ENCODE results near the gene COL12A1. TPM values are rescaled to one million over a fixed set of nuclear protein-coding genes. Genes with fewer than 3 reads are reported as not detected.

Gene COL12A1
- total and polyA plus RNA-seq, 8 donors: 23.1 to 74.3 (median 31.5) TPM

GRCh38 chr6:75244063-75244584 is 38.3 kb upstream of the COL12A1 start:
- intact Hi-C loops (cut with DNase I): no loop called here
- Histone ChIP-seq H3K4me3 (peak overlapping the region; percentile 70 to 73), H3K4me1 (peaks cover 8 to 25% of the 10 kb centered on the region in 2 donors), H3K9me3 (no peaks in the 10 kb centered on the region), H3K27ac (peak overlapping the region; percentile 93), H3K27me3 (no peaks in the 10 kb centered on the region), H3K36me3 (peaks cover 0 to 21% of the 10 kb centered on the region in 2 donors)
- TF ChIP-seq CTCF (IDR thresholded peaks at IDR 0.05): no peak
- ATAC-seq (peak; percentile 36), DNase-seq (no peak)

- intact Hi-C loops (cut with DNase I): no loop called here
- no peaks in the 10 kb centered on the region for H3K27me3 ChIP-seq
- no peak for TF ChIP-seq CTCF (IDR thresholded peaks at IDR 0.05)
- H3K9me3 ChIP-seq: no peaks in the 10 kb centered on the region
- H3K27ac ChIP-seq: peak within 1 kb of the TSS; percentile 93
- peak within 1 kb of the TSS; percentile 70 to 73 for H3K4me3 ChIP-seq
- ATAC-seq (peak; percentile 99), DNase-seq (peak; percentile 89 to 96 (median 92))
- peaks cover 0 to 27% of the 10 kb centered on the region in 2 donors for H3K36me3 ChIP-seq
- peaks cover 8 to 25% of the 10 kb centered on the region in 2 donors for H3K4me1 ChIP-seq
These were observed 37.6 kb upstream of the COL12A1 start, which contains the start of gene COX7A2 for GRCh38 chr6:75243333-75244062. Gene COX7A2 (minus strand): TSS chr6:75243801. CDS start chr6:75243734, 67 bp downstream.

GRCh38 chr6:75236630-75237029 is 30.8 kb upstream of the COL12A1 start:
- no peaks in the 10 kb centered on the region for H3K9me3 ChIP-seq
- H3K36me3 ChIP-seq: peaks cover 0 to 55% of the 10 kb centered on the region in 2 donors
- TF ChIP-seq CTCF (IDR thresholded peaks at IDR 0.05): no peak
- no peak overlapping the region for H3K27ac ChIP-seq
- H3K4me1 ChIP-seq: peaks cover 0 to 12% of the 10 kb centered on the region in 2 donors
- no peak overlapping the region for H3K4me3 ChIP-seq
- intact Hi-C loops (cut with DNase I): no loop called here
- DNase-seq (no peak), ATAC-seq (no peak)
- H3K27me3 ChIP-seq: no peaks in the 10 kb centered on the region

- no peak for TF ChIP-seq CTCF (IDR thresholded peaks at IDR 0.05)
- no peaks in the 10 kb centered on the region for H3K4me1 ChIP-seq
- H3K27ac ChIP-seq: no peak overlapping the region
- H3K36me3 ChIP-seq: peaks cover 0 to 46% of the 10 kb centered on the region in 2 donors
- DNase-seq: no peak
- no peaks in the 10 kb centered on the region for H3K9me3 ChIP-seq
- no peak overlapping the region for H3K4me3 ChIP-seq
- no peak for ATAC-seq
- H3K27me3 ChIP-seq: no peaks in the 10 kb centered on the region
- intact Hi-C loops (cut with DNase I): no loop called here
These were observed 29.4 kb upstream of the COL12A1 start for GRCh38 chr6:75235271-75235670.

GRCh38 chr6:75234126-75234865 is 28.4 kb upstream of the COL12A1 start:
- no peaks in the 10 kb centered on the region for H3K27me3 ChIP-seq
- peaks cover 0 to 36% of the 10 kb centered on the region in 2 donors for H3K36me3 ChIP-seq
- ATAC-seq: no peak
- TF ChIP-seq CTCF (IDR thresholded peaks at IDR 0.05): no peak
- intact Hi-C loops (cut with DNase I): no loop called here
- no peak overlapping the region for H3K27ac ChIP-seq
- H3K9me3 ChIP-seq: no peaks in the 10 kb centered on the region
- H3K4me1 ChIP-seq: no peaks in the 10 kb centered on the region
- DNase-seq: no peak
- no peak overlapping the region for H3K4me3 ChIP-seq

Data from left lung (tissue), 10 donors.